HG02973 (cell line): Measurements from ENCODE around the gene SMIM9.
"Not testable (repeated sequence)": the region's sequence is repeated elsewhere in the genome, so short reads cannot be mapped to it uniquely, and the experiment has no call there.

Experiments
- ATAC-seq: cut with Tn5 transposase; IDR thresholded peaks from one replicate; pipeline ENCODE4 v1.9.1; 2021; ENCODE audit warnings: moderate library complexity; ENCODE audit not compliant: unreplicated experiment

SMIM9 gene

GRCh38 chrX:154834562-154834961, at the start of gene SMIM9:
TSS of gene SMIM9 (minus strand) at chrX:154834662. CDS start at chrX:154830856, 3,806 bp downstream.
- ATAC-seq, result no peak

GRCh38 chrX:154884069-154884468, 49.6 kb upstream of the SMIM9 start:
- not testable (repeated sequence) for ATAC-seq

- ATAC-seq, result no peak
Measured at GRCh38 chrX:154873329-154873728, 38.9 kb upstream of the SMIM9 start.

DNA sequence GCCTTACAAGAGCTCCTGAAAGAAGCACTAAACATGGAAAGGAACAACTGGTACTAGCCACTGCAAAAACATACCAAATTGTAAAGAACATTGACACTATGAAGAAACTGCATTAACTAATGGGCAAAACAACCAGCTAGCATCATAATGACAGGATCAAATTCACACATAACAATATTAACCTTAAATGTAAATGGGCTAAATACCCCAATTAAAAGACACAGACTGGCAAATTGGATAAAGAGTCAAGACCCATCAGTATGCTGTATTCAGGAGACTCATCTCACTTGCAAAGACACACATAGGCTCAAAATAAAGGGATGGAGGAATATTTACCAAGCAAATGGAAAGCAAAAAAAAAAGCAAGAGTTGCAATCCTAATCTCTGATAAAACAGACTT, 34.1 kb upstream of the SMIM9 start:
- ATAC-seq, result not testable (repeated sequence)

- ATAC-seq, result no peak
Measured at GRCh38 chrX:154855256-154855655, 20.8 kb upstream of the SMIM9 start.

- no peak for ATAC-seq
Measured at GRCh38 chrX:154850957-154851611, 16.6 kb upstream of the SMIM9 start.

DNA sequence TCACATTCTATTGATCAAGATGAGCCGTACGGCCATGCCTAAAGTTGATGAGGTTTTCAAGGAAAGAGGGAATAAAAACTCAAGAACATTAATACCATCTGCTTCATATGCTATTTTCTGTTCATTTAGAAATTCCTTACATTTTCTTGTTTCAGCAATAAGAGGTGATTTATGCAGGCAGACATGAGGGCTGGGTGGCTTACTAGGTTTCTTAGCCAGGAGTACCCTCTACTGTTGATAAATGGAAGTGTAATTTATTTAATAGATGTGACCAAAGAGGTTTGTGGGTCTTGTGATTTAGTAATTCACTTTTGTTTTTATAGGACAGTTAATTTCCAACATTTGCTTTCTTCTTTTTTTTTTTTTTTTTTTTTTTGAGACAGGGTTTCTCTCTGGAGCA, 6.4 kb upstream of the SMIM9 start:
- ATAC-seq, result no peak

DNA sequence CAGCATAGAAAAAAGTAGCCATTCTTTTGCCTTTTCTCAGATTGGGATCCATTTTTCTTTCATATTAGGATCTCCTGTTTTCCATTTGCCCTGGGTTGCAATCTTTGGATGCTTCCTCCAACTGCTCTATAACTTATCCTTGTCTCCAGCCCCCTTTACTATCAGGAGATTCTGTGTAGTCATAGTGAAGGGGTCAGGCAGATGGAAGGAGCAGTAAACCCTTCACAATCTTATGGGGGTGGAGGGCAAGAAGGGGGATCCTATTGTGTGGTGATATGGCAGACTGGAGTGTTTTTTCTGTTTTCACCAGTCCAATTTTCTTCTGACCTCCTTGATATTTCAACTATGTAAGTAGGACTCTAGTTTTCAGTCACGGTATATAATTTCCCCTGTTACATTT, 1.7 kb upstream of the SMIM9 start:
- ATAC-seq, result no peak

GRCh38 chrX:154833746-154834274, 652 bp downstream of the SMIM9 start:
- no peak for ATAC-seq

DNA sequence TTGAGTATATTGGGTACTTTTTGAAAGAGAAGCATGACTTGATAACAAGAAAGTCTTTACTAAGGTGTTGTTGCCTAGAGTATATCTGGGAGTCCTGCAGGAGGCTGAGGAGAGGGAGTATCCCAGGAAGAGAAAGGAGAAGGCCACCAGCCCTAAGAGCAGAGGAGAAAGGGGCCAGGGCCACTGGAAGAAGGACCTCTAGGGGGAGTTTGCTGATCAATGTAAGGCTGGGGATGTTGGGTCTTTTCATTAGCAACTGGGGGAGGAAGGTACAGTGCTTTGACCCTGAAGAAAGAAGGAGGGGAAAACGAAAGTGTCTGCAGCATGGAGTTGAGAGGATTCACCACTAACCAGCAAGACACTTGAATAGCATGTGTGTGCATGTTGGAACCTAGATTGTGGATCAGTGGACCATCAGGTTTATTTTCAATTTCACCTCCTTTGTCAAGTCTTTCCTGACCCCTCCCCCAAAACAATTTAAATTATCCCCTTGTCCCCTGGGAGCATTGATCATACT, 4.5 kb downstream of the SMIM9 start:
- no peak for ATAC-seq

DNA sequence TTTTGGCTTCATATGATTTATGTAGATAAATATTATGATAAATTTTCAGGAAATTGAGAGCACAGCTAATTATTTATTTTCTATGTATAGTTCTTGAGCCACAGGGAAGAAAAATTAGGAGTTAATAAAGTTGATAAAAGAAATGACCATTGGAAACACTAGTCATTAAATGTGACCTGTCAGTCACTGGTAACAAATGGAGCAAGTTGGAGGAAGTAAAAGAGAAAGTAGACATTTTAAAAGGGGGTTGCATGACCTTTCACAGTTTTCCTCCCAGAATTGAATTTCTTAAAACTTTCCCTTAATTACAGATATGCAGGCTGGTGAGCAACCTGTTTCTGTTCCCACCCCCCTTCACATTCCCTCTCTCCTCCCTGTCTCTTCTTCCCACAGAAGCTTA, 5.3 kb downstream of the SMIM9 start:
- no peak for ATAC-seq

DNA sequence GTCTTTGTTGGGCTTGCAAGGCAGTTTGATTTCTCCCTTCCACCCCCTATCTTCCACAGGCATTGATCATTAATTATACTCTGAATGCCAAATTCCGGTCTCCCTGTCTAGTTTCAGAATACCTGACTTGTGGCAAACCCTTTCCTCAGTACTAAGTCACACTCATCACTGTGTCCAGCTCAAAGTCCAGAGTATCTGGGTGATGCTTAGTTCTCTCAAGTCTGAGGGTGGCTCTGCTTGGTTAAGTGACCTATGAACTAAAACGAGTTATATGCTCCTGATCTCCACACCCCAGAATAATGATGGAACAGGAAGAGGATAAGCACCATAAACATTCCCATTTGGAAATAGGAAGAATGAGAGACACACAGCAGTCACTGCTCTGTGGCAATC, 6.5 kb downstream of the SMIM9 start:
- no peak for ATAC-seq

DNA sequence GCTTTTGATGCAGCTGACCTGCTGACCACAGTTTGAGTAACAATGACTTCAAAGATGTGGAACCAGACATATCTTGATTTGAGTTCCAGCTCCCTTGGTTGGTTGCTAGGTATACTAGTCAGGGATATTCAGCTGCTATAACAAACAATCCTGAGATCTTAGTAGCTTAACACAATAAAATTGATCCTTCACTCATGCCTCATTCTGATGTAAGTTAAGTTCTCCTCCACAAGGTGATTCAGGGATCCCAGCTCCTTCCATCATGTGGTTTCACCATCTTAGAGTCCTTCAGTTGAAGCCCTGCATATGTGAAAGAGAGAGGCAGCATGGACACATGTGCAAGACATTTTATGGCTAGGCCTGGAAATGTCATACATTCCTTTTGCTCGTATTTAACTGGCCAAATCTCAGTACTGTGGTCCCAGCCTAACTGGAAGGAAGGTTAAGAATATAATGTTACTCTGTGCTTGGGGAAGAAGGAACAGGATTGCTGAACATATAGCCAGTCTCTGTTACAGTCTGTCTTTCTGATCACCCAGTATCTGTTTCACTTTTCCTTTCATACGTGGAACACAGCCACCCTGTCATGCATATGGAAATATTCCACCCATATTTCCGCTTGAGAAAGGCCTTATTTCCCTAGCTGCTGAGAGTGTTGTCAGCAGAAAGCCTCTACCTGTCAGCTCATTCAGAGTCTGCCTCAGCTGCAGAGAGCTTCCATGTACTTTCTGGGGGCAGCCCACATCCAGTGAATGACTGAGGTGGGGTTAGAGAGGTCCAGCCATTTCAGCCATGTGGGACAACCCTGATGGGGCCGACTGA, 7.1 kb downstream of the SMIM9 start:
- peak; percentile 96 for ATAC-seq

DNA sequence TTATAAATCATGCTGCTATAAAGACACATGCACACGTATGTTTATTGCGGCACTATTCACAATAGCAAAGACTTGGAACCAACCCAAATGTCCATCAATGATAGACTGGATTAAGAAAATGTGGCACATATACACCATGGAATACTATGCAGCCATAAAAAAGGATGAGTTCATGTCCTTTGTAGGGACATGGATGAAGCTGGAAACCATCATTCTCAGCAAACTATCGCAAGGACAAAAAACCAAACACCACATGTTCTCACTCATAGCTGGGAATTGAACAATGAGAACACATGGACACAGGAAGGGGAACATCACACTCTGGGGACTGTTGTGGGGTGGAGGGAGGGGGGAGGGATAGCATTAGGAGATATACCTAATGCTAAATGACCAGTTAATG, 8.9 kb downstream of the SMIM9 start:
- ATAC-seq, result not testable (repeated sequence)

GRCh38 chrX:154824638-154825037, 9.8 kb downstream of the SMIM9 start:
- no peak for ATAC-seq

DNA sequence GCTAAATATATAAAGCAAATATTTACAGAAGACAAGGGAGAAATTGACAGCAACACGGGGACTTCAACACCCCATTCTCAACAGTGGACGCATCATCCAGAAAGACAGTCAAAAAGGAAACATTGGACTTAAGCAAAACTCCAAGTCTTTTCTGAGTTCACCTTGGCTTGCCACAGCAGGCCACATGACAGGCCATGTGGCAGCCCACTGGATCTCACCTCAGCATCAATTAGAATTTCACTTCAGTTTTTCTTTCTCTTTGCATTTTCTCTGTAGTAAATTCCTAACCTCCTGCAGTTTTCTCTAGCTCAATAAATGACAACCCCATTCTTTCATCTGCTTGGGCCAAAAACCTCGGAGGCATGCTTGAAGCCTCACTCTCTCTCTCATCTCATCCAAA, 12.4 kb downstream of the SMIM9 start:
- ATAC-seq, result no peak

DNA sequence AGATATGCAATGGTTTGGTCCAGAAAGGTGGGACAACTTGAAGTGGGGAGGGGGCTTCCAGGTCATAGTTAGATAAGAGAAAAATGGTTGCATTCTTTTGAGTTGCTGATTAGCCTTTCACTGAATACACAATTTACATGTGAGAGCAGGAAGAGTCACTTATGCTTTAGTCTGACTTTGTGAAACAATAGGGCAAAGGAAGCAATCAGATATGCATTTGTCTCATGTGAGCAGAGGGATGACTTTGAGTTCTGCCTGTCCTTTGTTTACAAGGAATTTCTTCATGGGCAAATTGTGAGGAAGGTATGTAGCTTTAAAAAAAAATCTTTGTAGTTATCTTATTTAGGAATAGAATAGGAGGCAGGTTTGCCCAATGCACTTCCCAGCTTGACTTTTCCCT, 12.9 kb downstream of the SMIM9 start:
- no peak for ATAC-seq

DNA sequence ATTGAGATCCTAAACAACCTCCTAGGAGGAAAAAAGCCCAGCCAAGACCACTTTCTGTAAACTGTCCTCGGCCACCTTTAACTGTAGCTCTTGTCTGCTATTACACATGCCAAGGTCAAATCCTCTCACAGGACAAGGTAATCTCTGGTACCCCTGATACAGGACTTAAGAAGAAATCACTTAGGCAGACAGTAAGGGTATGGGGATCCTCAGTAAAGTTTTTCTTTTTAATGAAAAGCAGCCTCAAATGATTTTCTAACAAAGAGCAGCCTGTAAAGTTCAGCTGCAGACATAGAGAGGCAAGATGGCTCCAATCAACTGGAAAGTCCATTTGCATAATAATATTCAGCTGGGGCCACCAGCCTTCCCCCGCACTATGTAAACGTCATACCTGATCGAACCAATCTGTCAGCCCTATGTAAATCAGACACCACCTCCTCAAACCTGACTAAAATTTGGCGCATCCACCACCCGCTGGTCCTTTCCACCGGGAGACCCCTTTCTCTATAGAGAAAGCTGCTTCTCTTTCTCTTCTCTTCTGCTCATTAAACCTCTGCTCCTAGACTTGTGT, 14.6 kb downstream of the SMIM9 start:
- ATAC-seq, result no peak

- ATAC-seq, result no peak
Measured at GRCh38 chrX:154818916-154819770, 15.3 kb downstream of the SMIM9 start.

- not testable (repeated sequence) for ATAC-seq
Measured at GRCh38 chrX:154817048-154817618, 17.3 kb downstream of the SMIM9 start.
